ENCODE measurements around the gene BMP6.

- TF ChIP-seq CTCF (conservative IDR thresholded peaks at IDR 0.05; ENCODE audit: low read depth, low read length), result no peak
- TF ChIP-seq EZH2 (IDR thresholded peaks at IDR 0.05; ENCODE audit: borderline replicate concordance, low read depth, low read length, poor library complexity, severe bottlenecking), result no peak
Measured at GRCh38 chr6:7725849-7726415, at the start of gene BMP6.
